Nephron progenitor cell (in vitro differentiated cells): ENCODE results near the gene MAPK9.

ENCODE experiments used
- DNase-seq: peaks from one replicate; pipeline ENCODE4 v3.0.0; 2021
- H3K27ac Mint-ChIP-seq: 2 replicates; pipeline ENCODE4 v1.8.0; 2021; ENCODE audit warnings: mild to moderate bottlenecking, moderate library complexity, mixed read lengths
- H3K27me3 Mint-ChIP-seq: 2 replicates; pipeline ENCODE4 v1.8.0; 2021; ENCODE audit warnings: mild to moderate bottlenecking, low read depth, mixed read lengths; ENCODE audit not compliant: poor library complexity
- H3K36me3 Mint-ChIP-seq: 2 replicates; pipeline ENCODE4 v1.8.0; 2021; ENCODE audit warnings: low read depth, mixed read lengths
- H3K4me1 Mint-ChIP-seq: 2 replicates; pipeline ENCODE4 v1.8.0; 2021; ENCODE audit warnings: mixed read lengths
- H3K4me3 Mint-ChIP-seq: 2 replicates; pipeline ENCODE4 v1.8.0; 2021; ENCODE audit warnings: mild to moderate bottlenecking, moderate library complexity, mixed read lengths
- H3K9me3 Mint-ChIP-seq: 2 replicates; pipeline ENCODE4 v1.8.0; 2021; ENCODE audit warnings: mild to moderate bottlenecking, moderate library complexity, mixed read lengths
- CTCF ChIP-seq: fragments of 200-600 bp; sonication (generic); IDR thresholded peaks from 2 replicates; pipeline ENCODE4 v1.5.0; 2021; ENCODE audit warnings: antibody characterized with exemption

Gene MAPK9

GRCh38 chr5:180329606-180330269 lies 37.9 kb upstream of the MAPK9 start:
- peaks cover 63% of the 10 kb centered on the region for H3K36me3 Mint-ChIP-seq
- no peak for DNase-seq
- H3K27ac Mint-ChIP-seq = no peak overlapping the region
- peaks cover 6% of the 10 kb centered on the region for H3K9me3 Mint-ChIP-seq
- no peak overlapping the region for H3K4me3 Mint-ChIP-seq
- no peaks in the 10 kb centered on the region for H3K27me3 Mint-ChIP-seq
- peaks cover 11% of the 10 kb centered on the region for H3K4me1 Mint-ChIP-seq
- no peak for TF ChIP-seq CTCF

GRCh38 chr5:180329138-180329435 lies 37.2 kb upstream of the MAPK9 start:
- H3K27me3 Mint-ChIP-seq = no peaks in the 10 kb centered on the region
- H3K36me3 Mint-ChIP-seq = peaks cover 60% of the 10 kb centered on the region
- no peak overlapping the region for H3K27ac Mint-ChIP-seq
- no peak for TF ChIP-seq CTCF
- DNase-seq = no peak
- no peak overlapping the region for H3K4me3 Mint-ChIP-seq
- H3K9me3 Mint-ChIP-seq = peaks cover 6% of the 10 kb centered on the region
- H3K4me1 Mint-ChIP-seq = peaks cover 11% of the 10 kb centered on the region

DNA sequence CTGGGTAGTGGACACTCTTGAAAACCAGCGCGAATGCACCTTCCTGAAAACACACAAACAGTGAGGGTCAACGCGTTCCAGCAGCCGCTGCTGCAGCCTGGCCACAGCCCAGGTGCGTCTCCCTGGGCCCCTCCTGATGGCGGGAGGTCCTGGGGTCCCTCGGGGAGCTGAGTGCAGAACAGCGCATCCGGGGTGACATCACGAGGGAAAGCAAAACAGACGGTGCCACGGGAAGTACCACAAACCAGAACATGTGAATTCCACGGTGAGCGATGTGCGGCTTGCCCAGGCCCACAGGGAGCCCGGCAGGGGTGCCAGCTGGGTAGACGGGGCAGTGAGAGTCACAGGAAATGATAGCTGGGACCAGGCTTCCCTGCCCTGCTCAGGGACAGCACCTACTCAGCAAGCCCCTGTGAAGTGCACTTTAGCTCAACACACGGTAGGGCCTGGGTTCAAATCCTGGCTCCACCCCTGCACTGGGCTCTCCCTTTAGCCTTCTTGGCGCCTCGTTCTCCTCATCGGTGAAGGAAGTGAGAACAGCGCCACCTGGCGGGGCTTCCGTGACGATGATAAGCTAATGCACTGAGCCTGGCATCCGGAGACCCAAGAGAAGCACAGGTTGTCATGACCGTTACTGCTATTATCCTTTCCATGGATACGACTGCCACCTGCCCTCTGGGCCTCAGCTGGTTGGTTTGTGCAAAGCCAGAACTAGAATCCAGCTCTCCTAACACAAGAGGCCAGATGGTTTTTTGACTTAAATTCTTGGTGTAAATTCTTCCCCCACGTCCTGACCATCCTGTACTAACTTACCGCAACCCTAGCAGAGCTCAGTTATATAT lies 36.6 kb upstream of the MAPK9 start:
- H3K9me3 Mint-ChIP-seq = peaks cover 4% of the 10 kb centered on the region
- H3K4me1 Mint-ChIP-seq = peaks cover 11% of the 10 kb centered on the region
- TF ChIP-seq CTCF = peak; percentile 75
- no peak overlapping the region for H3K27ac Mint-ChIP-seq
- H3K4me3 Mint-ChIP-seq = no peak overlapping the region
- H3K36me3 Mint-ChIP-seq = peaks cover 60% of the 10 kb centered on the region
- DNase-seq = peak; percentile 82
- no peaks in the 10 kb centered on the region for H3K27me3 Mint-ChIP-seq

DNA sequence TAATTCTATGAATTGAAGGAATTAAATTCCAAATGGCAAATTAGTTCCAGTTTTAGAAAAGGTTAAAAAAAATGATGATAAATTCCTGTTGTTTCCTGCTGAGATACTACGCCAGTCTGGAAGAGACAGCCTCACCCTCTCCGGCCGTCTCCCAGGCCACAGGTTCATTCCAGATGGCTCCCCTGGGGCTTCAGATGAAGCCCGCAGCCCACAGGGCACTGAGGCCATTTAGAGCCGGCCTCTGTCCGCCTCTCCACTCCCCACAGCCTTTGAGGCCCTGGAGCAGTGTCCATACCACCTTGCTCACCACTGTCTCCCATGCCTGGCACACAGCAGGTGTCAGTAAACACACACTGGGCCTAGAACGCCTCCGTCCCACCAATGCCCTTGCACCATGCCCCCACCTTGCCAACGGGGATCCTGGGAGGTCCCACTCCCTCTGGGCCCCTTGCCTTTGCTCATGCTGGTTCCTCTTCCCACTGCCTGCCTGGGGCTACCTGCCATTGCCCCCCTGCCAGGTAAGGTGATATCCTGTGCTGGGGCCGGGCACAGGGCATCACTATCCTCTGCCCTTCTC lies 35.2 kb upstream of the MAPK9 start:
- Mint-ChIP-seq H3K4me3 (no peak overlapping the region), H3K9me3 (no peaks in the 10 kb centered on the region), H3K27ac (no peak overlapping the region), H3K27me3 (no peaks in the 10 kb centered on the region), H3K4me1 (peaks cover 15% of the 10 kb centered on the region), H3K36me3 (peaks cover 61% of the 10 kb centered on the region)
- no peak for DNase-seq
- no peak for TF ChIP-seq CTCF

GRCh38 chr5:180324601-180324950 lies 32.7 kb upstream of the MAPK9 start:
- Mint-ChIP-seq H3K27ac (peak overlapping the region; percentile 67), H3K9me3 (no peaks in the 10 kb centered on the region)

More at GRCh38 chr5:180324601-180324950, 32.7 kb upstream of the MAPK9 start:
- Mint-ChIP-seq H3K36me3 (peaks cover 58% of the 10 kb centered on the region), H3K4me1 (peaks cover 10% of the 10 kb centered on the region), H3K27me3 (no peaks in the 10 kb centered on the region), H3K4me3 (no peak overlapping the region)
- no peak for DNase-seq
- TF ChIP-seq CTCF = no peak
